Left hindlimb (tissue), 1 donor: Measurements from ENCODE around the gene TMEM150C.

Experiments
- DNase-seq: peaks from one replicate; pipeline ENCODE4 v3.0.0-alpha.2; 2018

TMEM150C gene

DNA sequence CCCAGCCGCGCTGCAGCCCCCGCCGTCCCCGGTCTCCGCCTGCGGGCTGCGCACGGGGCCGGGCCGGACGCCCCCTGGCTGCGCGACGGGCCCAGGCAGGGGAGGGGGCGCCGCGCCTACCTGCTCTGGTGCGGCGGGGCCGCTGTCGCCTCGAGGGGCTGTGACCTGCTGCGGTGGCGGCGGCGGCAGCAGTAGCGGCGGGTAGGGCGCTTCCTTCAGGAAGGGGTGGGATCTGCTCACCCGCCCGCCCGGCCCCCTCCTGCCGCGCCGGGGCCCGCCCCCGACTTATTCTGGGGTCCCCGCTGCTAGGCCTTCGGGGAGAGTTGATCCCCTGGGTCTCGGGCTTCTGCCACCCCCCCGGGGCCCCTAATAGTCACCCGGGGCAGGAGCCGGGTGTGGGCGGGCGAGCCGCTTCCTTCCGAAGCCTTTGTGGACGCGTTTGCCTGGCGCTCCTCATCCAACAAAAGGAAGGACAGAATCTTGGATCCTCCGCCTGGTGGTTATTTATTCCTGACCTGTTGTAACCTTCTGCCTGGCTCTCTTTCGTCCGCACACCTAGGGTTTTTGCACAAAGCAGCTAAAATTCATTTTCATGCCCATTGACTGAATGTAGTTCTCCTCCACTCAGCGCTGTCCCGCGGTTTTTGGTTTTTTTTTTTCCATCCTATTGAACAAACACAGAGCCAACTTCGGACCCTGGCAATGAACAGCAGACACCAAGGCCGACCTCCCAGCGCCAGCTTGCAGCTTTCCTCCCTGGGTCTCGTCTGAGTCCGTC, at the start of gene TMEM150C:
Gene TMEM150C, minus strand, starts transcription at position 203 of the 778 bp plus-strand sequence. CDS start 57,331 bp downstream, outside the sequence.
- DNase-seq: peak; percentile 55

GRCh38 chr4:82611527-82611926, 49.7 kb upstream of the TMEM150C start:
- DNase-seq: no peak

DNA sequence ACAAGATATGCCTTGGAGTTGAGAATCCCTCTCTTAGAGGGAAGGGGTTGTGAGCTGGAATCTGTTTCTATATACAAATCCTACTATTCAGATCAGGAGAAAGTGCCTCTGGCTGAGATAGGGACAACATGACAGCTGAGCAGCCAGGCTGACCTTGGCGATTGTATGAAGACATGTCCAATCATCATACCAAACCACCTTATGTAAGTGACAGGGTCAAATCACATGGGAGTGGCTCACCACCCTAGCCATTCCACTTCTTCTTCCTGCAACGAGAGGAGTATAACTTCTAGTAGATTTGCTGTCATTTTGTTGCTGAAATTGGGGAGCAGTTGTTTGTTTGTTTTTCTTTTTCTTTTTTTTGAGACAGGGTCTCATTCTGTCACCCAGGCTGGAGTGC, 48.3 kb upstream of the TMEM150C start:
- no peak for DNase-seq

- no peak for DNase-seq
Measured at GRCh38 chr4:82606622-82607021, 44.8 kb upstream of the TMEM150C start.

- DNase-seq: no peak
Measured at GRCh38 chr4:82604522-82604921, 42.7 kb upstream of the TMEM150C start.

DNA sequence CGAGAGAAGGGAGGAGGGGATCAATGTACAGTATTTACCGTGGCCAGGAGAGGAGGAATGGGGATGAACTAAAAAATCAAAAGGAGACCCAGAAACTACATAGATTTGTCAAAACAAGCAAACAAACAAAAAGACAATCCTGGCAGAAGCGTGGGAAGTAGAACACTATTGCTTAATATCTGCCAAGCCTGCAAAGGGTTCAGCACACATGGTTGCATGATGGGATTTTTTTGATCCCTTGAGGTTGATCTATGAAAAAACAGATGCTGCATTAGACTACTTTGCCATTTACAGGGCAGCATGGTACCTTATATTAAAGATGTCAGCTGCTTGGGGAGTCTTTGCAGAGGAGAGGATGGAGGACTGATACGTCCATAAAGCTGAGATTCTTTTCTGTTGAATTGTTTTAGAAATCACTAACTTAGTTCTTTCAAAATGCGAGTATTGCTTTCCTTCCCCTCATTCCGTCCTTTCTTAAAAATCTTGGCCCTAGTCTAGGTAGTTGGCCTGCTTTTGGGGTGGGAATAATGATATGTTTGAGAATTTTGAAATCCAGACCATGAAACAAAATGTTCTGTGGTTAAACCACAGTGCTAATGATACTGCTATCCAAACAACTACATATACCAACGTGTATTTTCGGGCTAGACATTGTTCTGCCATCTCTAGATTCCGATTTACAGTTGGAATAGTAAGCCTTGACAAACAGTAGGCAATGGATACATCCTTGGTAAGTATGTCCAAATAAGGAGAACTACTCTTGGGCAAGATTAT, 39.6 kb upstream of the TMEM150C start:
- DNase-seq: no peak

DNA sequence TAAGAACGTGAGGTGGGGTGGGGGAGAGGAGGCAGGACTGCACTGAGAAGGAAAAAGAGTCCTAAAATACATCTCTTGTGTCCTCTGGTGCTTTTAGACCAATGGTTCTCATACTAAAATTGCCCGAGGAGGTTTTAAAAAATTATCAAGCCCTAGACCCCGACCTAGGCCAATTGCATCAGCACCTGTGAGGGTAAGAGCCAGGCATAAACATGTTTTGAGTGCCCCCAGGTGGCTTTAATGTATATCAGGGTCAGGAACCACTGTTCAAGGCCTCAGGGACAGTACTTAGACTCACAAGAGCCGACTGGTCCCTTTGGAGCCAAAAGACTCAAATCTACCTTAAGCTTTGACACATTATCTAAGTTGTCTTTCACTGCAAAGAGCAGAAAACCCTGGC, 37.5 kb upstream of the TMEM150C start:
- no peak for DNase-seq

DNA sequence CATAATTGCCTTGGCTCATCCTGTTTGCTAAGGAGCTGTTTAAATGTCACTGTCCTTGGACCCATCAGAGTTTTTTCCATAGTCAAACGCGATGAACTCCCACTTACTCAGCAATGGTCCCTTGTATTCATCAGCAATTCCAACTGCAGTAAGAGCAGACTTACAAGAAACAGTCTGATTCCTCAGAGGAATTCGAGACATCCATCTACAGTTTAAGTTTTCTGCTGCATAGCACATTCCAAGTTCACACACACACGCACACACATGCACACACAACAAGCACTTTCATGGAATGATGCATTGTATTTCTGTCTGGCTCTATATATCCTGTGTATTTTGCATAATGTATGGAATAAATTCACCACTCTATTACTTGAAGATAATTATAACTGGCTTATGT, 32.7 kb upstream of the TMEM150C start:
- DNase-seq: no peak

GRCh38 chr4:82593411-82593810, 31.6 kb upstream of the TMEM150C start:
- DNase-seq: no peak

GRCh38 chr4:82592639-82593038, 30.9 kb upstream of the TMEM150C start:
- DNase-seq: no peak

GRCh38 chr4:82591592-82591991, 29.8 kb upstream of the TMEM150C start:
- no peak for DNase-seq

DNA sequence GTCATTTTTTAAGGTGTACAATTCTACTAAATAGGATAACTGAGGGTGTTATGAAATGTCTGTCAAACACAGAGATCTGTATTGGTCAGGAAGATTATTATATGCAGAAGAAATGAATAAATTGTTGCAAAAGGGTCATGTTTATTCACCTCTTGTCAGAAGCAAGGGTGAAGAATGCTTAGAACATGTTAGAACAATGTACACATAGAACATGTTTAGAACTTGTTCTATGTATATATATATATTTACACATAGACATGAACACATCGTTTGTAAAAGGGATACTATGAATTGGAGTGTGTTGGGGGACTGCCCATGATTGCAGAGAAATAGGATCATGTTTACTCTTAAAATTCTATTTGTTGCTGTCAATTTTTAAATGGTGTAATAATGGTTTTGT, 28.0 kb upstream of the TMEM150C start:
- DNase-seq: no peak

DNA sequence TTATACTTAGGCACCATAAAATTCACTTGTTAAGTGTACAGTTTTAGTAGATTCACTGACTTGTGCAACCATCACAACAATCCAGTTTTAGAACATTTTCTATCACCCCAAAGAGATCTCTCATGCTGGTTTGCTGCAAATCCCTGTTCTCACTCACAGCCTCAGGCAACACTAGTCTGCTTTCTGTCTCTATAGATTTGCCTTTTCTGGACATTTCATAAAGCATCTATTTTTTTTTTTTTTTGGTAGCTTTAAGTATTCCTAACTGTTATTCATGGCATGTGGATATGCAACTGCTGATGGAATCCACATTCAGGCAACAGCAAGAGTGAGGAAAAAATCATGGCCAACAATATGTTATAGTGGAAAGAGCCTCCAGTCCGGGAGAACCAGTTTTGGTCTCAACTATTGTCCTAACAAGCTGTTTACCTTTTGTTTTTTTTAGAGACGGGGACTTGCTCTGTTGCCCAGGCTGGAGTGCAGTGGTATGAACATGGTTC, 27.0 kb upstream of the TMEM150C start:
- DNase-seq: no peak

GRCh38 chr4:82587826-82588540, 26.2 kb upstream of the TMEM150C start:
- no peak for DNase-seq

GRCh38 chr4:82585690-82586435, 24.1 kb upstream of the TMEM150C start:
- no peak for DNase-seq

DNA sequence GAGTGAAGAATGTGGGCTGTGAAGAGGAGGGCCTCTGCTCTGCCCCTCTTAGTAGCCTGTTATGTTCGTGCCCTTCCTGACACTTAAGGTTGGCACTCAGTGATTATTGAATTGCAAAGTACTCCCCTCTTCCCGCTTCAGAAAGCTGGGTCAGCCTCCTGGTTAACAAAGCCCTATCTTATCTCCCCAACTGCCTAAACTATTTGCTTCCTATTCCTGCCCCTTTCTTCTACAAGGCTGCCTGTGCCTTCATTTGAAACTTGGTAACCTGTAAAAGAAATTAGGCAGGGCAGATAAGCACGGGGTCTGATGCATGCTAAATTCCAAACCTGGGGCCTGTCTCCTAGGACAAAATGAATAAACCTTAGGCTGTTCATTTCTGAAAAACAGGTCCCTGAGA, 23.1 kb upstream of the TMEM150C start:
- no peak for DNase-seq

DNA sequence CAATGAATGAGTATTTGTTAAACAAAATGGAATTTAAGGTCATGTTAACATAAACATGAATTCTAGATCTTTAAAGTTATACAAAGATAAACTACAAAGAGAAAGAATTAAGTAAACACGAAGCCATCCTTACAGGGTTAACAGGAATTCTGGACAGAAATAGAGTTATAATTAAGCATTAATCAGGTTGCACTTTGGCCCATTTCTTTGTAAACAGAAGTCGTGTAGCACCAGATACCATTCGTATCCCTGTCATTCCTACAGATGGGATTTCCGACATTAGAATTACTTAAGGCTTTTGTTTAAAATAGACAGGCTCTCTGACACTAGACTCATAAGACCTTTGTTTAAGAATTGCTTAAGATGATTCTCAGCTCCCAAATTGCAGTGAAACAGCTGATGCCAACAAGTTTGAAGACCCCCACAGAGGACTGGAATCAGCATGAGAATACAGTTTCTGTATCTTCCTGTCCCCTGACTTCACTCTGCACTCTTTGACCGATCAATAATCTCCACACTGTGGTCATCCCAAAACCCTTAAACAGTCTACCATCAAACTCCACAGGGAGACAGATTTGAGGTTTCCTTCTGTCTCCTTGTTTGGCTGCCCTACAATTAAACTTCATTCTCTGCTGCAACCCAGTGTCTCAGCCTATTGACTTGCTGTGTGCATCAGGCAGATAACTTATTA, 22.3 kb upstream of the TMEM150C start:
- no peak for DNase-seq

DNA sequence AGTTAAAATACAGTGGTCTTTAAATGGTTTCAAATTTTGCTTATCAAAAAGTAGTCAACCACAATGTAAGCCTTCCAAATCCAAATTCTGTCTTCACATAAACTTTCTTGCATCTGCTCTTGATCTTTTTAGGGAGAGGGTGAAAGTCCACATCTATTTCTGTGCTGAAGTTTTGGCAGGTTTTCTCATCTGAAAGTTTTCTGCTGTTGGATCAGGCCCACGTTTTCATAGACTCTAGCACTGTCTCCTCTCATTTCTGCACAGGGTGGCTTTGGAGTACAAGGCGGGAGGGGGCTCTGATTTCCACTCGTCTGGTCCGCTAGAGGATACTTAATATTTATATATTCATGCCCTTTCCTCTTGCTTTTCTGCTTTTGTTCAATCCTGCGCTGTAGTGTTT, 18.1 kb upstream of the TMEM150C start:
- DNase-seq: no peak

DNA sequence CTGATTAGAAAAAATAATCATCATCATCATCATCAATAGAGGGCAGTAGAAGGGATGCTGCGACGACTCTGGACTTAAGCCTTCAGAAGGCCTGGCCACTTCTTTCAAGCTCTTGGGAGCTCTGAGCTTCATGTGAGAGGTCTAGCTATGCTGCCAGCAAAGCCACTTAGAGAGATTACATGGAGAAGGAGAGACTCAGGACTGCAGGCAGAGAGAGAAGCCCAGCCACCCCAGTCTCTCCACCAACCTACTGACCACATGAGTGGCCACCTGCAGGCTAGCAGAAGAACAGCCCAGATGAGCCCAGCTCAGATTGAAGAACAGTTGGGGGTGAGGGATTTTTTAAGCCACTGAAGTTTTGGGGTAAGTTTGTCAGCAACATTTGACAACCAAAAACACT, 17.1 kb upstream of the TMEM150C start:
- no peak for DNase-seq

DNA sequence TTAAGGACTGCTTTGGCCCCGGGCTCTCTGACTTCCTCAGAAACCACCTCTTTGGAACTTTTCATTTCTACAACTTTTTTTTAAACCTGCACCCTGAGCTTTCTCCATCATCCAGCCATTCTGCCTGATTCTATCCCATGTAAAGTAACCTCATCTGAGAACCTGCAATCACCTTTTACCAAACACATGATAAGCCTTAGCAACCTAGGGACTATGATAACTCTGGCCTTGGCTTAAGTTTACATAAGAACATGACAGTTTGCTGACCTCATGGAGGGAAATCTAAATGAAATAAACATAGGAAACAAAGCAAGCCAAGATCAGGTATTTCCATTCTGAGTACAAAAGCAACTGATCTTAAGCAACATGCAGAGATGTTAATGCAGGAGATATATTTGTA, 15.7 kb upstream of the TMEM150C start:
- DNase-seq: no peak

DNA sequence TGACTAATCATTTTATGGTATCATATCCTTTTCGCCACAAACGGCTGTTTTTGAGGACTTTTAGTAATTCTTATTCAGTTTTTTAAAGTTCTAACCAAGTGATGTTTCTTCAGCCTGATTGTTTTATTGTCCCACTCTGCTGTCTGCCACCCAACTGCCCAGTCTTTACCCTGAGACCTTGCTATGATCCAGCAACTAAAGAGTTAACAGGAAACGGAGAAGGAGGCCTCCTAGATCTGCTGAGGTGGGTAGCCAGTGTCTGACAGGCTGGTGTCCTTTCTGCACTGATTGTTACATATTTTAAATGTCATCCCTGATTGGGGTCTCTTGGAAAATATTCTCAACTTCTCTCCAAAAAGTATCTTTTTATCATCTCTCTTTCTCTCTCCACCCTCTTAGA, 7.9 kb upstream of the TMEM150C start:
- no peak for DNase-seq

DNA sequence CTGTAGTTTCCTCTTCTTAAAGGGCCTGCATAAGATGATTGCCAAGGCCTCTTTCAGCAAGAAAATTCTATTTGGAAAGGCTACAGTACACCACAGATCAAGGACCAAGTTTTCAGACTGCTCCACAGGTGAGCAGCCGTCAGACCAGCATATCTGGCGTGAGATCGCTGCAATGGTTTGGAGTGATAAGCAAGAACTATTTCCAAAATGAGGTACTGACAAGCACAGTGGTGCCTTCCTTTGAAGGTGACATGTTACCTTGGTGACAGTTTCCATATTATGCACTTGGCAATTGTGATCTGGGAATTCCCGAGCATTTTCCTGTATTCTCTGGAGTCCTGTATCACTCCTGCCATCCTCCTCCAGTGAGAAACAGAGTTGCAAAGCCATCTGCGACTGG, 7.3 kb upstream of the TMEM150C start:
- no peak for DNase-seq
